HG02938 (cell line): ENCODE measurements around the gene POU3F3.

Source experiments
- ATAC-seq: cut with Tn5 transposase; IDR thresholded peaks from one replicate; pipeline ENCODE4 v1.9.1; 2021; ENCODE audit warnings: mild to moderate bottlenecking, moderate library complexity; ENCODE audit not compliant: unreplicated experiment

Gene POU3F3

GRCh38 chr2:104872866-104873688, 19.2 kb downstream of the POU3F3 start:
- peak; percentile 91 for ATAC-seq

GRCh38 chr2:104873689-104874054, 19.8 kb downstream of the POU3F3 start:
- no peak for ATAC-seq

GRCh38 chr2:104874230-104874629, 20.3 kb downstream of the POU3F3 start:
- no peak for ATAC-seq

- ATAC-seq: no peak
Observed at GRCh38 chr2:104875262-104875661, 21.3 kb downstream of the POU3F3 start.

- ATAC-seq: no peak
Observed at GRCh38 chr2:104876606-104877570, 23.0 kb downstream of the POU3F3 start.

- ATAC-seq: no peak
Observed at GRCh38 chr2:104878863-104879512, 25.1 kb downstream of the POU3F3 start.

- ATAC-seq: no peak
Observed at GRCh38 chr2:104880076-104880475, 26.2 kb downstream of the POU3F3 start.

- ATAC-seq: no peak
Observed at GRCh38 chr2:104883357-104883756, 29.4 kb downstream of the POU3F3 start.

- ATAC-seq: no peak
Observed at GRCh38 chr2:104885119-104885782, 31.3 kb downstream of the POU3F3 start.

- no peak for ATAC-seq
Observed at GRCh38 chr2:104887676-104888075, 33.8 kb downstream of the POU3F3 start.

- no peak for ATAC-seq
Observed at GRCh38 chr2:104888489-104889258, 34.8 kb downstream of the POU3F3 start.

- no peak for ATAC-seq
Observed at GRCh38 chr2:104889291-104889959, 35.5 kb downstream of the POU3F3 start.

- no peak for ATAC-seq
Observed at GRCh38 chr2:104889960-104890684, 36.2 kb downstream of the POU3F3 start.

GRCh38 chr2:104890685-104891069, 36.8 kb downstream of the POU3F3 start:
- no peak for ATAC-seq

GRCh38 chr2:104891145-104891544, 37.2 kb downstream of the POU3F3 start:
- no peak for ATAC-seq

- ATAC-seq: no peak
Observed at GRCh38 chr2:104896446-104896845, 42.5 kb downstream of the POU3F3 start.

- no peak for ATAC-seq
Observed at GRCh38 chr2:104897515-104898184, 43.7 kb downstream of the POU3F3 start.

- ATAC-seq: no peak
Observed at GRCh38 chr2:104900608-104901007, 46.7 kb downstream of the POU3F3 start.
